K562 (cell line): Measurements from ENCODE around the gene PPFIA1. TPM values are rescaled to one million over a fixed set of nuclear protein-coding genes. Genes with fewer than 3 reads are reported as not detected.

Source experiments
- GATAD2A ChIP-seq: fragments of 450-650 bp; IDR thresholded peaks from 2 replicates; pipeline ENCODE4 v1.6.1; 2017
- GTF2F1 ChIP-seq: IDR thresholded peaks from 2 replicates; pipeline ENCODE4 v1.6.1; 2011; ENCODE audit warnings: low read depth, low read length, improper control_type of control experiment
- KDM1A ChIP-seq, 2 experiments: fragments of 450-650 bp; IDR thresholded peaks; 2 replicates each; pipeline ENCODE4 v1.6.1; 2016; ENCODE audit warnings: mild to moderate bottlenecking in 2 of 2
- LCOR ChIP-seq: sonication (generic); formaldehyde crosslinking; IDR thresholded peaks from 2 replicates; pipeline ENCODE4 v1.8.0; 2022; ENCODE audit warnings: mild to moderate bottlenecking, missing genetic modification reagents
- MEF2A ChIP-seq: IDR thresholded peaks from 2 replicates; pipeline ENCODE4 v1.6.1; 2011; ENCODE audit warnings: low read depth, mild to moderate bottlenecking, low read length, moderate library complexity; ENCODE audit not compliant: control insufficient read depth
- MLX ChIP-seq, 2 experiments: fragments of 450-650 bp in 1 of 2; sonication (generic) in 1 of 2; formaldehyde crosslinking; conservative IDR thresholded peaks; 2 replicates each; pipeline versions ENCODE4 v1.4.0 to v1.8.1; 2020 to 2022; ENCODE audit warnings: mild to moderate bottlenecking in 1 of 2, missing genetic modification reagents in 1 of 2
- NKRF ChIP-seq: fragments of 450-650 bp; IDR thresholded peaks from 2 replicates; pipeline ENCODE4 v1.6.1; 2016; ENCODE audit warnings: borderline replicate concordance
- POLR3A ChIP-seq: IDR thresholded peaks from 2 replicates; pipeline ENCODE4 v1.6.1; 2011; ENCODE audit warnings: borderline replicate concordance, mild to moderate bottlenecking, moderate library complexity; ENCODE audit not compliant: insufficient read length, insufficient read depth; ENCODE audit errors: extremely low read depth
- TAF1 ChIP-seq: IDR thresholded peaks from 2 replicates; pipeline ENCODE4 v1.6.1; 2011; ENCODE audit warnings: mild to moderate bottlenecking, low read length, moderate library complexity; ENCODE audit not compliant: insufficient read depth, control insufficient read depth, severe bottlenecking; ENCODE audit errors: extremely low read depth
- TCF7L2 ChIP-seq: fragments of 150-350 bp; IDR thresholded peaks from 2 replicates; pipeline ENCODE4 v1.6.1; 2016; ENCODE audit warnings: low read depth, mild to moderate bottlenecking, low read length, moderate library complexity
- TEAD4 ChIP-seq, 2 experiments: sonication (generic) in 1 of 2; formaldehyde crosslinking in 1 of 2; IDR thresholded peaks; 2 replicates each; pipeline versions ENCODE4 v1.6.1 to v1.8.0; 2012 to 2022; ENCODE audit warnings: borderline replicate concordance in 1 of 2, inconsistent platforms in 1 of 2, low read length in 1 of 2, mild to moderate bottlenecking in 1 of 2, missing genetic modification reagents in 1 of 2
- ZBED1 ChIP-seq: IDR thresholded peaks from 2 replicates; pipeline ENCODE4 v1.6.1; 2014
- ZBTB7A ChIP-seq: IDR thresholded peaks from 2 replicates; pipeline ENCODE4 v1.6.1; 2011; ENCODE audit warnings: low read depth, mild to moderate bottlenecking, low read length, moderate library complexity, borderline replicate concordance; ENCODE audit not compliant: control insufficient read depth
- ZNF12 ChIP-seq: sonication (generic); formaldehyde crosslinking; IDR thresholded peaks from 2 replicates; pipeline ENCODE4 v1.4.0; 2020; ENCODE audit warnings: mild to moderate bottlenecking, missing genetic modification reagents
- ZNF174 ChIP-seq: fragments of 250-450 bp; sonication (Bioruptor Pico); IDR thresholded peaks from 2 replicates; pipeline ENCODE4 v1.4.0; 2020; ENCODE audit warnings: mild to moderate bottlenecking
- ZNF282 ChIP-seq: sonication (generic); formaldehyde crosslinking; IDR thresholded peaks from 2 replicates; pipeline ENCODE4 v1.8.1; 2023; ENCODE audit warnings: missing genetic modification reagents
- ZNF324 ChIP-seq: fragments of 250-450 bp; sonication (Bioruptor Pico); IDR thresholded peaks from 2 replicates; pipeline ENCODE4 v1.4.0; 2020; ENCODE audit warnings: mild to moderate bottlenecking
- ZNF384 ChIP-seq: IDR thresholded peaks from 2 replicates; pipeline ENCODE4 v1.6.1; 2012; ENCODE audit warnings: low read depth, low read length, improper control_type of control experiment
- ZNF696 ChIP-seq: fragments of 250-450 bp; sonication (Bioruptor Pico); conservative IDR thresholded peaks from 2 replicates; pipeline ENCODE4 v1.4.0; 2020; ENCODE audit warnings: mild to moderate bottlenecking, moderate library complexity
- ZNF778 ChIP-seq: fragments of 450-650 bp; formaldehyde crosslinking; IDR thresholded peaks from 2 replicates; pipeline ENCODE4 v1.4.0; 2020; ENCODE audit warnings: mild to moderate bottlenecking, moderate library complexity
- polyA plus RNA-seq, 8 experiments: library from polyadenylated mRNA; depleted of rRNA in 4 of 8; stranded (reverse) in 5 of 8; unstranded in 3 of 8; fragments of >200 nt; fragmentation: Nextera tagmentation in 2 of 8; fragmentation: Illumina TruSeq in 1 of 8; extraction: Ambion mirVana in 2 of 8; extraction: Trizol in 1 of 8; gene quantifications; 2 replicates each; pipeline versions ENCODE4 v1.2.1 to v1.2.3, GENCODE V29; 2011 to 2014; ENCODE audit warnings: inconsistent platforms in 1 of 8, missing spikeins in 1 of 8
- total RNA-seq, 7 experiments: library from RNA; depleted of rRNA in 6 of 7; stranded (reverse); fragments of >200 nt in 6 of 7; fragmentation: Illumina TruSeq in 2 of 7; extraction: Trizol in 2 of 7; gene quantifications; 2 replicates each; pipeline versions ENCODE4 v1.2.1 to v1.2.3, GENCODE V29; 2011 to 2021; ENCODE audit warnings: low replicate concordance in 1 of 7
- TF ChIP-seq, protein P1 (sequence below): sonication (generic); formaldehyde crosslinking; IDR thresholded peaks from 2 replicates; pipeline ENCODE4 v1.8.0; 2022; ENCODE audit warnings: missing genetic modification reagents, mild to moderate bottlenecking, moderate library complexity, borderline replicate concordance
- TF ChIP-seq, protein P2 (sequence below): IDR thresholded peaks from 3 replicates; pipeline ENCODE4 v1.6.1; 2011; ENCODE audit warnings: borderline replicate concordance, mild to moderate bottlenecking; ENCODE audit not compliant: insufficient read length, insufficient read depth
- TF ChIP-seq, protein P3 (sequence below): fragments of 200-800 bp; sonication (Bioruptor generic); IDR thresholded peaks from 2 replicates; pipeline ENCODE4 v1.6.1; 2017; ENCODE audit warnings: missing genetic modification characterization, missing compliant biosample characterization

PPFIA1 gene
- total and polyA plus RNA-seq, 9 of the 15 experiments (the other 6 are each of a cell fraction or from before 2014, with no cell fraction given) = 9.9 to 41.5 (median 28.5) TPM

GRCh38 chr11:70311616-70312015 lies 41.1 kb downstream of the PPFIA1 start (continued):
- TF ChIP-seq, protein P1, sequence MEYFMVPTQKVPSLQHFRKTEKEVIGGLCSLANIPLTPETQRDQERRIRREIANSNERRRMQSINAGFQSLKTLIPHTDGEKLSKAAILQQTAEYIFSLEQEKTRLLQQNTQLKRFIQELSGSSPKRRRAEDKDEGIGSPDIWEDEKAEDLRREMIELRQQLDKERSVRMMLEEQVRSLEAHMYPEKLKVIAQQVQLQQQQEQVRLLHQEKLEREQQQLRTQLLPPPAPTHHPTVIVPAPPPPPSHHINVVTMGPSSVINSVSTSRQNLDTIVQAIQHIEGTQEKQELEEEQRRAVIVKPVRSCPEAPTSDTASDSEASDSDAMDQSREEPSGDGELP = no peak
- TF ChIP-seq TAF1 (no peak), TEAD4 (IDR thresholded peaks at IDR 0.05; ENCODE audit: low read length) (no peak), TEAD4 (CRISPR knock-in tag; IDR thresholded peaks at IDR 0.05; ENCODE audit: borderline replicate concordance) (no peak), POLR3A (no peak), ZBED1 (no peak), ZNF174 (no peak), ZNF282 (no peak), LCOR (CRISPR knock-in tag) (no peak), GTF2F1 (no peak), ZNF384 (peak; percentile 89), NKRF (no peak), ZNF324 (CRISPR knock-in tag) (no peak), ZNF778 (CRISPR knock-in tag) (no peak), MLX (CRISPR knock-in tag; conservative IDR thresholded peaks at IDR 0.05) (no peak), TCF7L2 (no peak), KDM1A (IDR thresholded peaks at IDR 0.05) (no peak), ZNF12 (CRISPR knock-in tag) (no peak), GATAD2A (no peak), ZBTB7A (no peak), ZNF696 (CRISPR knock-in tag) (no peak), MEF2A (no peak)
- TF ChIP-seq, protein P2, sequence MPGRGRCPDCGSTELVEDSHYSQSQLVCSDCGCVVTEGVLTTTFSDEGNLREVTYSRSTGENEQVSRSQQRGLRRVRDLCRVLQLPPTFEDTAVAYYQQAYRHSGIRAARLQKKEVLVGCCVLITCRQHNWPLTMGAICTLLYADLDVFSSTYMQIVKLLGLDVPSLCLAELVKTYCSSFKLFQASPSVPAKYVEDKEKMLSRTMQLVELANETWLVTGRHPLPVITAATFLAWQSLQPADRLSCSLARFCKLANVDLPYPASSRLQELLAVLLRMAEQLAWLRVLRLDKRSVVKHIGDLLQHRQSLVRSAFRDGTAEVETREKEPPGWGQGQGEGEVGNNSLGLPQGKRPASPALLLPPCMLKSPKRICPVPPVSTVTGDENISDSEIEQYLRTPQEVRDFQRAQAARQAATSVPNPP = no peak
- TF ChIP-seq, protein P3, sequence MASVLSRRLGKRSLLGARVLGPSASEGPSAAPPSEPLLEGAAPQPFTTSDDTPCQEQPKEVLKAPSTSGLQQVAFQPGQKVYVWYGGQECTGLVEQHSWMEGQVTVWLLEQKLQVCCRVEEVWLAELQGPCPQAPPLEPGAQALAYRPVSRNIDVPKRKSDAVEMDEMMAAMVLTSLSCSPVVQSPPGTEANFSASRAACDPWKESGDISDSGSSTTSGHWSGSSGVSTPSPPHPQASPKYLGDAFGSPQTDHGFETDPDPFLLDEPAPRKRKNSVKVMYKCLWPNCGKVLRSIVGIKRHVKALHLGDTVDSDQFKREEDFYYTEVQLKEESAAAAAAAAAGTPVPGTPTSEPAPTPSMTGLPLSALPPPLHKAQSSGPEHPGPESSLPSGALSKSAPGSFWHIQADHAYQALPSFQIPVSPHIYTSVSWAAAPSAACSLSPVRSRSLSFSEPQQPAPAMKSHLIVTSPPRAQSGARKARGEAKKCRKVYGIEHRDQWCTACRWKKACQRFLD = no peak
